Esophagus squamous epithelium (tissue), 5 donors: Measurements from ENCODE around the gene PIGL. TPM values are rescaled to one million over a fixed set of nuclear protein-coding genes. Genes with fewer than 3 reads are reported as not detected.

Experiments
- DNase-seq: peaks from one replicate; lab custom pipeline; 2025; lab: John Stamatoyannopoulos, UW
- H3K27ac ChIP-seq, 4 donors: fragments of 200-600 bp; sonication (generic); one replicate each; pipeline ENCODE4 v1.5.1; 2016 to 2019; ENCODE audit warnings: mild to moderate bottlenecking in 1 of 4
- H3K27me3 ChIP-seq, 4 donors: fragments of 200-600 bp; sonication (generic); 1 replicate in 3 of 4; 2 replicates in 1 of 4; pipeline versions ENCODE4 v1.5.1 to v1.6.0; 2017 to 2021; ENCODE audit warnings: antibody characterized with exemption in 1 of 4
- H3K36me3 ChIP-seq, 3 donors: fragments of 200-600 bp; sonication (generic); one replicate each; pipeline ENCODE4 v1.5.1; 2016 to 2019
- H3K4me1 ChIP-seq, 3 donors: fragments of 200-600 bp; sonication (generic); one replicate each; pipeline ENCODE4 v1.5.1; 2017 to 2019
- H3K4me3 ChIP-seq, 4 donors: fragments of 200-600 bp; sonication (generic); 1 replicate in 3 of 4; 2 replicates in 1 of 4; pipeline ENCODE4 v1.5.1; 2016 to 2019; ENCODE audit warnings: mild to moderate bottlenecking in 2 of 4, moderate library complexity in 1 of 4
- H3K9me3 ChIP-seq, 3 donors: fragments of 200-600 bp; sonication (generic); one replicate each; pipeline ENCODE4 v1.5.1; 2016 to 2019
- POLR2A ChIP-seq, 4 donors: fragments of 450-650 bp; IDR thresholded peaks; one replicate each; pipeline ENCODE4 v1.6.1; 2017; ENCODE audit warnings: antibody characterized with exemption in 4 of 4, mild to moderate bottlenecking in 4 of 4, moderate library complexity in 3 of 4
- WGBS, 2 donors: methylation state at CpG; one replicate each; pipeline ENCODE4 v1.1.5; 2018; 5-methylcytosine and 5-hydroxymethylcytosine counted together
- intact Hi-C: fragments of 100-400 bp; cut with DNase I; formaldehyde crosslinking; loops from one replicate; pipeline ENCODE4 v1.15.0; 2022
- total RNA-seq, 4 donors: library from RNA; depleted of rRNA; stranded (reverse); fragments of >200 nt; gene quantifications; one replicate each; pipeline ENCODE4 v1.1.0, GENCODE V29; 2016
- TF ChIP-seq, protein P1 (sequence below), 6 experiments: fragments of 450-650 bp in 4 of 6; fragments of 200-600 bp in 2 of 6; sonication (generic) in 2 of 6; IDR thresholded peaks; one replicate each; pipeline ENCODE4 v1.5.1; 2016 to 2019; ENCODE audit warnings: antibody characterized with exemption in 6 of 6, mild to moderate bottlenecking in 4 of 6, moderate library complexity in 4 of 6
- donor health status: DM: yes; HTN: yes; CAD: no.

The PIGL gene
- total RNA-seq, 4 donors from 2014 or later = 19.8 to 62.4 (median 26.5) TPM

DNA sequence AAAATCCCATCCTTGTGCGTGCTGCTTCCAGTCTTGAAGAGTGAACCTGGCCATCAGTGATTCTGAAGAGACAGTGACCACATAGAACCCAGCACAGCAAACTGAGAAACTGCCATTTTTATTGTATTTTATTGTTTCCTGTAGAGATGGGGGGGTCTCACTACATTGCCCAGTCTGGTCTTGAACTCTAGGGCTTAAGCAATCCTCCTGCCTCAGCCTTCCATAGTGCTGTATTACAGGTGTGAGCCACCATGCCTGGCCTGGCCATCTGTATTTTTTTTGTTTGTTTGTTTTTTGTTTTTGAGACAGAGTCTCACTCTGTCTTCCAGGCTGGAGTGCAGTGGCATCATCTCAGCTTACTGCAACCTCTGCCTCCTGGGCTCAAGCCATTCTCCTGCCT lies 122.4 kb downstream of the PIGL start:
- 93 to 100% methylated on average over 1 of the region's 1 CpG for WGBS, 2 donors
- Histone ChIP-seq H3K36me3 (peaks cover 0 to 23% (median 0%) of the 10 kb centered on the region in 3 donors), H3K27ac (no peak overlapping the region), H3K4me3 (no peak overlapping the region), H3K27me3 (no peaks in the 10 kb centered on the region), H3K4me1 (no peaks in the 10 kb centered on the region), H3K9me3 (no peaks in the 10 kb centered on the region)
- intact Hi-C loops = no loop called here
- DNase-seq = no peak
- TF ChIP-seq POLR2A (IDR thresholded peaks at IDR 0.05) = no peak
- TF ChIP-seq, protein P1, sequence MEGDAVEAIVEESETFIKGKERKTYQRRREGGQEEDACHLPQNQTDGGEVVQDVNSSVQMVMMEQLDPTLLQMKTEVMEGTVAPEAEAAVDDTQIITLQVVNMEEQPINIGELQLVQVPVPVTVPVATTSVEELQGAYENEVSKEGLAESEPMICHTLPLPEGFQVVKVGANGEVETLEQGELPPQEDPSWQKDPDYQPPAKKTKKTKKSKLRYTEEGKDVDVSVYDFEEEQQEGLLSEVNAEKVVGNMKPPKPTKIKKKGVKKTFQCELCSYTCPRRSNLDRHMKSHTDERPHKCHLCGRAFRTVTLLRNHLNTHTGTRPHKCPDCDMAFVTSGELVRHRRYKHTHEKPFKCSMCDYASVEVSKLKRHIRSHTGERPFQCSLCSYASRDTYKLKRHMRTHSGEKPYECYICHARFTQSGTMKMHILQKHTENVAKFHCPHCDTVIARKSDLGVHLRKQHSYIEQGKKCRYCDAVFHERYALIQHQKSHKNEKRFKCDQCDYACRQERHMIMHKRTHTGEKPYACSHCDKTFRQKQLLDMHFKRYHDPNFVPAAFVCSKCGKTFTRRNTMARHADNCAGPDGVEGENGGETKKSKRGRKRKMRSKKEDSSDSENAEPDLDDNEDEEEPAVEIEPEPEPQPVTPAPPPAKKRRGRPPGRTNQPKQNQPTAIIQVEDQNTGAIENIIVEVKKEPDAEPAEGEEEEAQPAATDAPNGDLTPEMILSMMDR (IDR thresholded peaks at IDR 0.05) = no peak

DNA sequence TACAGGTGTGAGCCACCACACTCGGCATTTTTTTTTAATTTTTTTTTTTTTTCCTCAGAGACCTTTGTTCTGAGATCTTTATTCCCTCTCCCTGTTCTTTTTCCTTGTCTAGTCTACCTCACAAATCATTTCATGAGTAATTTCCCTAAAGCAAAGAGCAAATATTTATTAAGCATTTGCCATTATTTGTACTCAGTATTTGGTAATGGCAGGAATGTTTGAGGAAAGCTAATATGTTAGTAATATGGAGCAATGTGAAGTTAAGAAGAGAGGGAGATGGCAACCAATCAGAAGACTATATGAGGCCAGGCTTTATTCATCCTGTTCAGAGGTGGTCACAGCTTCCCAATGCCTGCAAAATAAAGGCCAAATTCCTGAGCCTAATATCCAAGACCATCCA lies 122.9 kb downstream of the PIGL start:
- TF ChIP-seq, protein P1 (IDR thresholded peaks at IDR 0.05) = no peak
- no peak for TF ChIP-seq POLR2A (IDR thresholded peaks at IDR 0.05)
- 57 to 80% methylated on average over 1 of the region's 1 CpG for WGBS, 2 donors
- intact Hi-C loops = no loop called here
- Histone ChIP-seq H3K4me1 (no peaks in the 10 kb centered on the region), H3K9me3 (no peaks in the 10 kb centered on the region), H3K36me3 (peaks cover 0 to 26% (median 0%) of the 10 kb centered on the region in 3 donors), H3K27ac (no peak overlapping the region), H3K4me3 (no peak overlapping the region), H3K27me3 (no peaks in the 10 kb centered on the region)
- no peak for DNase-seq

DNA sequence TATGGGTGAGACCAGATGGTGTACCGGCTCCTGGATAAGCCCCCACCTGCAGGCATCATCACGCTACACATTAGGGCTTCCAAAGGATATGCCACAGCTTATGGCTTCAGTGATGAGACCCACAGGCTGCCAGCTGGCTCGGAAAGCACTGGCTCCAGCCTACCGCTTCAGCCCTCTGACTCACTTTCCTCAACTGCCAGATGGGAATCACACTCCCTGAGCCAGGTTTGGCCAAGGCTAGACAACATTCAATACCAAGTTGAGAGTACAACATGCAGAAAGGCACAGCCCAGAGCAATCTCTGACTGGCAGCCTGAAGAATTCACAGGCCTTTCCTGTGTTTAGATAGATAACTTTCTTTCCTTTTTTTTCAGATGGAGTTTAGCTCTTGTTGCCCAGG lies 126.0 kb downstream of the PIGL start:
- Histone ChIP-seq H3K4me3 (no peak overlapping the region), H3K4me1 (no peaks in the 10 kb centered on the region), H3K27ac (no peak overlapping the region), H3K27me3 (no peaks in the 10 kb centered on the region), H3K36me3 (peaks cover 0 to 26% (median 0%) of the 10 kb centered on the region in 3 donors), H3K9me3 (no peaks in the 10 kb centered on the region)
- intact Hi-C loops = no loop called here
- no peak for DNase-seq
- WGBS, 2 donors = 22 to 79% methylated on average over 2 to 4 of the region's 4 CpGs
- TF ChIP-seq, protein P1 (IDR thresholded peaks at IDR 0.05) = no peak
- TF ChIP-seq POLR2A (IDR thresholded peaks at IDR 0.05) = no peak

DNA sequence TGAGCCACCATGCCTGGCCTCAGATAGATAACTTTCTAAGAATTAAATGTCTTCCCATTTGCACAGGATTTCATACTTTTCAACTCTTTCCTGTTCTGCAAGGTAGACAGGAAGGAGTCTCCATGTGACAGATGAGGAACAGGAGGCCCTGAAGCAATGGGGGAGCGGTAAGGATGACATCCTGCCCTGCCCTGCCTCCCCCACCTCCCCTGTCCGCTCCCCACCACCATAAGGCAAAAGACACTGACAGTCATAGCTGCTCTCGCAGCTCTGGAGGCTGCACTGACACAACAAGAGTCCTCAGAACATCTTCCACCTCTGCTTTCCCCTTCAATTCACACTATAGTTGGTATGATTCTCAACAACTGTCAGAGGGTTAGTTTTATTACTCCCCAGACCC lies 126.6 kb downstream of the PIGL start:
- H3K36me3 ChIP-seq = peaks cover 0 to 30% (median 0%) of the 10 kb centered on the region in 3 donors
- no peaks in the 10 kb centered on the region for H3K27me3 ChIP-seq
- H3K27ac ChIP-seq = no peak overlapping the region
- no peaks in the 10 kb centered on the region for H3K4me1 ChIP-seq
- 84 to 90% methylated on average over 2 to 3 of the region's 3 CpGs for WGBS, 2 donors
- H3K9me3 ChIP-seq = no peaks in the 10 kb centered on the region
- no peak for DNase-seq
- H3K4me3 ChIP-seq = no peak overlapping the region
- TF ChIP-seq, protein P1 (IDR thresholded peaks at IDR 0.05) = no peak
- no peak for TF ChIP-seq POLR2A (IDR thresholded peaks at IDR 0.05)
- intact Hi-C loops = no loop called here

DNA sequence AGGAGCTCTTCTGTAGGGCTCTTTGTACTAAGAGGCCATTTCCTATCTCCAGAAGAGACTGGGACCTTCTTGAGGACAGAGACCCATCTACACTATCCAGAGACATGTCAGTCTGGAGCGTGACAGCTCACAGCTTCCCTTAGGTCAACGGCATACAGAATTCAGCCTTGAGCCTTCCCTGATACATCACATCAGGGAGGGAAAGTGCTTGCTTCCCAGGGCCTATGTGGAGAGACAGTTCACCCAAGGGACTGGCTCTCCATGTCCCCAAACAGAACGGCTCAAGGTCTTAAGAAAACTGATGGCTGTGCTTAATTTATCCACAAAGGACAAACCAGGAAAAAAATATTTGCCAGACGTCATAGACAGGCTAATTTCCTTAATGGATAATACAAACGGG lies 128.6 kb downstream of the PIGL start:
- Histone ChIP-seq H3K9me3 (no peaks in the 10 kb centered on the region), H3K27ac (no peak overlapping the region), H3K27me3 (no peaks in the 10 kb centered on the region), H3K36me3 (peaks cover 0 to 42% (median 0%) of the 10 kb centered on the region in 3 donors), H3K4me3 (no peak overlapping the region), H3K4me1 (no peaks in the 10 kb centered on the region)
- WGBS, 2 donors = 88 to 89% methylated on average over 4 of the region's 5 CpGs
- no peak for DNase-seq
- TF ChIP-seq, protein P1 (IDR thresholded peaks at IDR 0.05) = no peak
- TF ChIP-seq POLR2A (IDR thresholded peaks at IDR 0.05) = no peak
- intact Hi-C loops = no loop called here
